CD14-positive monocyte (primary cell): ENCODE results near the gene GRIA3. TPM values are rescaled to one million over a fixed set of nuclear protein-coding genes. Genes with fewer than 3 reads are reported as not detected.

ENCODE experiments used
- DNase-seq, 3 donors: peaks; one replicate each; pipeline ENCODE4 v3.0.0-alpha.2; 2011 to 2022
- H2AFZ ChIP-seq: 2 replicates; pipeline ENCODE4 v1.6.0; 2012; ENCODE audit warnings: mild to moderate bottlenecking, low read depth, low read length, inconsistent platforms; ENCODE audit not compliant: insufficient read depth, poor library complexity, severe bottlenecking
- H3K27ac ChIP-seq, 2 donors: 1 replicate in 1 of 2; 2 replicates in 1 of 2; pipeline ENCODE4 v1.5.1; 2012 to 2013; ENCODE audit warnings: low read length in 2 of 2, control low read depth in 1 of 2, inconsistent platforms in 1 of 2, low read depth in 1 of 2, mild to moderate bottlenecking in 1 of 2
- H3K27me3 ChIP-seq, 2 donors: one replicate each; pipeline versions ENCODE4 v1.6.0 to v1.6.1; 2011 to 2013; ENCODE audit warnings: low read length in 2 of 2; ENCODE audit not compliant: control insufficient read depth in 2 of 2, insufficient read depth in 2 of 2
- H3K36me3 ChIP-seq, 2 donors: replicated peaks in 1 of 2; 1 replicate in 1 of 2; 2 replicates in 1 of 2; pipeline versions ENCODE4 v1.5.1 to v1.6.1; 2012 to 2013; ENCODE audit warnings: low read length in 2 of 2, control low read depth in 1 of 2, inconsistent platforms in 1 of 2, mild to moderate bottlenecking in 1 of 2; ENCODE audit not compliant: insufficient read depth in 2 of 2, control insufficient read depth in 1 of 2
- H3K4me1 ChIP-seq, 2 donors: 1 replicate in 1 of 2; 2 replicates in 1 of 2; pipeline versions ENCODE4 v1.5.1 to v1.6.1; 2012 to 2013; ENCODE audit warnings: low read length in 2 of 2, control low read depth in 1 of 2, inconsistent platforms in 1 of 2, mild to moderate bottlenecking in 1 of 2, moderate library complexity in 1 of 2; ENCODE audit not compliant: insufficient read depth in 2 of 2, control insufficient read depth in 1 of 2
- H3K4me2 ChIP-seq: replicated peaks from 2 replicates; pipeline ENCODE3; 2012; ENCODE audit warnings: low read length, moderate library complexity, mild to moderate bottlenecking; ENCODE audit not compliant: poor library complexity, severe bottlenecking; ENCODE audit errors: extremely low read depth
- H3K4me3 ChIP-seq, 3 experiments: fragments of 200-600 bp in 1 of 3; sonication (generic) in 1 of 3; replicated peaks in 1 of 3; 1 replicate in 2 of 3; 2 replicates in 1 of 3; pipeline ENCODE4 v1.5.1; 2011 to 2013; ENCODE audit warnings: low read length in 3 of 3, mild to moderate bottlenecking in 3 of 3, control low read depth in 2 of 3, low read depth in 2 of 3, inconsistent platforms in 1 of 3, moderate library complexity in 1 of 3
- H3K79me2 ChIP-seq: 2 replicates; pipeline ENCODE4 v1.6.0; 2012; ENCODE audit warnings: mild to moderate bottlenecking, control low read depth, inconsistent platforms, low read length, moderate library complexity; ENCODE audit not compliant: insufficient read depth
- H3K9ac ChIP-seq: 2 replicates; pipeline ENCODE4 v1.6.0; 2017; ENCODE audit warnings: low read length, mild to moderate bottlenecking; ENCODE audit not compliant: insufficient read depth, poor library complexity, severe bottlenecking
- H3K9me3 ChIP-seq, 2 donors: replicated peaks in 1 of 2; 1 replicate in 1 of 2; 2 replicates in 1 of 2; pipeline versions ENCODE4 v1.5.1 to v1.6.1; 2012 to 2013; ENCODE audit warnings: low read length in 2 of 2, control low read depth in 1 of 2; ENCODE audit not compliant: control insufficient read depth in 1 of 2, insufficient read depth in 1 of 2
- H4K20me1 ChIP-seq: 2 replicates; pipeline ENCODE4 v1.6.0; 2012; ENCODE audit warnings: mild to moderate bottlenecking, low read length, control low read depth, moderate library complexity; ENCODE audit not compliant: insufficient read depth
- H3K27ac Mint-ChIP-seq, 7 donors: one replicate each; pipeline ENCODE4 v1.8.0; 2020; ENCODE audit warnings: mild to moderate bottlenecking in 7 of 7, mixed read lengths in 7 of 7, moderate library complexity in 6 of 7, inconsistent platforms in 2 of 7
- H3K27me3 Mint-ChIP-seq, 3 donors: one replicate each; pipeline ENCODE4 v1.8.0; 2021 to 2022; ENCODE audit warnings: low read depth in 3 of 3, mild to moderate bottlenecking in 3 of 3, mixed read lengths in 3 of 3, moderate library complexity in 3 of 3, inconsistent platforms in 1 of 3
- H3K36me3 Mint-ChIP-seq, 2 donors: one replicate each; pipeline ENCODE4 v1.8.0; 2020; ENCODE audit warnings: mixed read lengths in 2 of 2, inconsistent platforms in 1 of 2, mild to moderate bottlenecking in 1 of 2
- H3K4me1 Mint-ChIP-seq: one replicate; pipeline ENCODE4 v1.8.0; 2020; ENCODE audit warnings: mild to moderate bottlenecking, mixed read lengths
- H3K4me3 Mint-ChIP-seq, 2 donors: one replicate each; pipeline ENCODE4 v1.8.0; 2020; ENCODE audit warnings: mild to moderate bottlenecking in 2 of 2, mixed read lengths in 2 of 2, moderate library complexity in 1 of 2
- H3K9me3 Mint-ChIP-seq, 7 donors: one replicate each; pipeline ENCODE4 v1.8.0; 2020 to 2022; ENCODE audit warnings: mixed read lengths in 7 of 7, mild to moderate bottlenecking in 6 of 7, moderate library complexity in 6 of 7, inconsistent platforms in 2 of 7
- CTCF ChIP-seq: fragments of 200-600 bp; IDR thresholded peaks from one replicate; pipeline ENCODE4 v1.8.0; 2022; ENCODE audit warnings: antibody characterized with exemption, mild to moderate bottlenecking
- WGBS: methylation state at CpG from one replicate; pipeline ENCODE4 v1.1.5; 2013; ENCODE audit warnings: missing lambda C conversion rate; ENCODE audit not compliant: insufficient coverage; 5-methylcytosine and 5-hydroxymethylcytosine counted together
- intact Hi-C, 2 donors: fragments of 100-400 bp; cut with micrococcal nuclease; formaldehyde crosslinking; loops; one replicate each; pipeline versions ENCODE4 v1.15.0 to v1.15.1; 2023
- polyA plus RNA-seq, 3 donors: library from polyadenylated mRNA; depleted of rRNA in 1 of 3; unstranded in 2 of 3; stranded (reverse) in 1 of 3; fragments of 300-500 nt in 2 of 3; fragments of >200 nt in 1 of 3; fragmentation: Illumina TruSeq in 2 of 3; gene quantifications; 1 replicate in 2 of 3; 2 replicates in 1 of 3; pipeline ENCODE4 v1.2.3, GENCODE V29; 2012 to 2021

GRIA3 gene
- polyA plus RNA-seq, 3 donors = not detected

- H3K27ac ChIP-seq = no peak overlapping the region
- Mint-ChIP-seq H3K9me3 (peaks cover 0 to 14% (median 4%) of the 10 kb centered on the region in 7 donors), H3K4me1 (no peaks in the 10 kb centered on the region), H3K27me3 (peaks cover 0 to 1% (median 0%) of the 10 kb centered on the region in 3 donors), H3K4me3 (no peak overlapping the region), H3K27ac (no peak overlapping the region), H3K36me3 (no peaks in the 10 kb centered on the region)
- no peak overlapping the region for H2AFZ ChIP-seq
- H3K4me3 ChIP-seq = no peak overlapping the region
- H3K4me2 ChIP-seq = no peak overlapping the region
- no peak for TF ChIP-seq CTCF
- DNase-seq = no peak
- no peaks in the 10 kb centered on the region for H3K27me3 ChIP-seq
- WGBS = 67% methylated on average over 1 of the region's 1 CpG
- no peaks in the 10 kb centered on the region for H3K36me3 ChIP-seq
- H3K9ac ChIP-seq = no peak overlapping the region
- H3K79me2 ChIP-seq = no peaks in the 10 kb centered on the region
- H3K4me1 ChIP-seq = no peaks in the 10 kb centered on the region
- no peaks in the 10 kb centered on the region for H4K20me1 ChIP-seq
- H3K9me3 ChIP-seq = no peaks in the 10 kb centered on the region
- intact Hi-C loops = no loop called here
Observed at GRCh38 chrX:123256378-123256777, 72.3 kb downstream of the GRIA3 start.

GRCh38 chrX:123260920-123261418 is 76.9 kb downstream of the GRIA3 start:
- Histone ChIP-seq H3K36me3 (no peaks in the 10 kb centered on the region), H2AFZ (no peak overlapping the region), H3K4me2 (no peak overlapping the region), H3K4me1 (no peaks in the 10 kb centered on the region), H3K9me3 (no peaks in the 10 kb centered on the region), H4K20me1 (no peaks in the 10 kb centered on the region), H3K4me3 (no peak overlapping the region), H3K9ac (no peak overlapping the region), H3K79me2 (no peaks in the 10 kb centered on the region), H3K27ac (no peak overlapping the region), H3K27me3 (no peaks in the 10 kb centered on the region)
- Mint-ChIP-seq H3K27me3 (peaks cover 0 to 1% (median 0%) of the 10 kb centered on the region in 3 donors), H3K9me3 (peaks cover 0 to 8% (median 2%) of the 10 kb centered on the region in 7 donors), H3K36me3 (no peaks in the 10 kb centered on the region), H3K4me1 (no peaks in the 10 kb centered on the region), H3K4me3 (no peak overlapping the region), H3K27ac (no peak overlapping the region)
- no CpG with 5 or more reads among the region's 5 CpGs for WGBS
- intact Hi-C loops = no loop called here
- DNase-seq = no peak
- TF ChIP-seq CTCF = no peak
